Immature natural killer cell (primary cell): ENCODE measurements around the gene MCOLN3. TPM values are rescaled to one million over a fixed set of nuclear protein-coding genes. Genes with fewer than 3 reads are reported as not detected.

Experiments used
- DNase-seq, 3 donors: peaks; one replicate each; pipeline ENCODE4 v3.0.0; 2022; ENCODE audit warnings: mixed read lengths in 1 of 3
- H3K27ac Mint-ChIP-seq, 6 donors: one replicate each; pipeline ENCODE4 v1.8.0; 2020; ENCODE audit warnings: mixed read lengths in 6 of 6, mild to moderate bottlenecking in 5 of 6, inconsistent platforms in 4 of 6, moderate library complexity in 3 of 6
- H3K27me3 Mint-ChIP-seq, 3 donors: one replicate each; pipeline ENCODE4 v1.8.0; 2020 to 2021; ENCODE audit warnings: low read depth in 3 of 3, mild to moderate bottlenecking in 3 of 3, mixed read lengths in 3 of 3, moderate library complexity in 3 of 3, inconsistent platforms in 1 of 3
- H3K36me3 Mint-ChIP-seq, 3 donors: one replicate each; pipeline ENCODE4 v1.8.0; 2020; ENCODE audit warnings: mixed read lengths in 3 of 3, inconsistent platforms in 2 of 3, mild to moderate bottlenecking in 2 of 3
- H3K4me1 Mint-ChIP-seq, 2 donors: one replicate each; pipeline ENCODE4 v1.8.0; 2020; ENCODE audit warnings: inconsistent platforms in 2 of 2, mild to moderate bottlenecking in 2 of 2, mixed read lengths in 2 of 2, moderate library complexity in 1 of 2
- H3K4me3 Mint-ChIP-seq, 5 donors: one replicate each; pipeline ENCODE4 v1.8.0; 2020; ENCODE audit warnings: mild to moderate bottlenecking in 5 of 5, mixed read lengths in 5 of 5, inconsistent platforms in 3 of 5, moderate library complexity in 3 of 5
- H3K9me3 Mint-ChIP-seq, 6 donors: one replicate each; pipeline ENCODE4 v1.8.0; 2020; ENCODE audit warnings: mild to moderate bottlenecking in 6 of 6, mixed read lengths in 6 of 6, inconsistent platforms in 4 of 6, moderate library complexity in 3 of 6
- polyA plus RNA-seq, 3 donors: library from polyadenylated mRNA; unstranded; fragments of 300-500 nt; fragmentation: Illumina TruSeq; gene quantifications; one replicate each; pipeline ENCODE4 v1.2.3, GENCODE V29; 2021

Gene MCOLN3
- polyA plus RNA-seq, 3 donors from 2014 or later, result not detected

GRCh38 chr1:84969489-84970250 lies 78.6 kb downstream of the MCOLN3 start:
- peaks cover 0 to 2% (median 1%) of the 10 kb centered on the region in 3 donors for H3K27me3 Mint-ChIP-seq
- peak overlapping the region in 1 of 6 donors; percentile 53 for H3K27ac Mint-ChIP-seq
- peaks cover 0 to 10% of the 10 kb centered on the region in 2 donors for H3K4me1 Mint-ChIP-seq
- H3K36me3 Mint-ChIP-seq, result peaks cover 0 to 2% (median 0%) of the 10 kb centered on the region in 3 donors
- H3K4me3 Mint-ChIP-seq, result no peak overlapping the region
- DNase-seq, result no peak
- H3K9me3 Mint-ChIP-seq, result no peaks in the 10 kb centered on the region

GRCh38 chr1:84968865-84969264 lies 79.4 kb downstream of the MCOLN3 start:
- Mint-ChIP-seq H3K27ac (no peak overlapping the region), H3K36me3 (peaks cover 0 to 2% (median 0%) of the 10 kb centered on the region in 3 donors), H3K4me3 (no peak overlapping the region)

GRCh38 chr1:84968101-84968500 lies 80.2 kb downstream of the MCOLN3 start:
- Mint-ChIP-seq H3K4me1 (peaks cover 0 to 10% of the 10 kb centered on the region in 2 donors), H3K36me3 (peaks cover 0 to 7% (median 0%) of the 10 kb centered on the region in 3 donors), H3K4me3 (no peak overlapping the region), H3K27me3 (peaks cover 0 to 2% (median 1%) of the 10 kb centered on the region in 3 donors), H3K9me3 (no peaks in the 10 kb centered on the region), H3K27ac (no peak overlapping the region)
- no peak for DNase-seq

More at GRCh38 chr1:84968865-84969264, 79.4 kb downstream of the MCOLN3 start:
- Mint-ChIP-seq H3K27me3 (peaks cover 0 to 2% (median 1%) of the 10 kb centered on the region in 3 donors), H3K9me3 (no peaks in the 10 kb centered on the region), H3K4me1 (peaks cover 0 to 10% of the 10 kb centered on the region in 2 donors)
- DNase-seq, result no peak

Other genes with a start within 250 kb of the MCOLN3 start
- gene LPAR3, start 155.3 kb downstream of the MCOLN3 start, polyA plus RNA-seq, result under 1 TPM in 1 of 3 donors, not detected in 2; 0.30 TPM
- gene MCOLN2, start 51.4 kb downstream of the MCOLN3 start, polyA plus RNA-seq, result 1 to 10 TPM; 1.4 to 3.8 (median 2.1) TPM
- under 1 TPM; 0.08 to 0.98 (median 0.12) TPM for gene SYDE2, start 152.5 kb upstream of the MCOLN3 start, polyA plus RNA-seq
- gene C1orf52, start 211.2 kb upstream of the MCOLN3 start, polyA plus RNA-seq, result 10 to 100 TPM; 13.9 to 29.2 (median 19.9) TPM
- 10 to 100 TPM; 23.0 to 26.0 (median 26.0) TPM for gene BCL10, start 228.1 kb upstream of the MCOLN3 start, polyA plus RNA-seq